ENCODE results near the gene NOG.

NOG gene

DNA sequence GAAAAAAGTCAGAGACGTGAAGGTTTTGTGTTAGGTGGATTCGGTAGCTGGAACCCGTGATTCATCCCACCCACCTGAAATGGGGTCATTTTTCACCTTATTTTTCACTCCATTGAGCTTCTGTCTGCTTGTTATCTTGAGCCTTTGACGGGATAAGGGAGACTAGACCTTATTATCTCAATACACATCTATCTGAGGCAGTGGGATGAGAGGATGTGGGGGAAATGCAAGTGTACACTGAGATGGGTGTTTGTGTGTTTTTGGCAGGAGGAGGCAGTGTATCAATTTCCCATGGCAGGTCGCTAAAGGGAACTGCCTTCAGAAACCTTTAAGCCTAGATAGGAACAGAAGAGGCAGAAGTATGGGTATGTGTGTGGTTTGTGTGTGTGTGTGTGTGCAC, 6.2 kb upstream of the NOG start:
- Histone ChIP-seq H3K9ac (ENCODE audit: low read depth, low read length, poor library complexity, severe bottlenecking) (no peak overlapping the region), H3K4me1 (ENCODE audit: insufficient read depth, low read length, poor library complexity, severe bottlenecking) (peaks cover 3% of the 10 kb centered on the region), H3K4me3 (ENCODE audit: low read length, poor library complexity, severe bottlenecking) (no peak overlapping the region), H3K27me3 (ENCODE audit: insufficient read depth, low read length, poor library complexity, severe bottlenecking) (no peaks in the 10 kb centered on the region), H3K9me3 (ENCODE audit: insufficient read depth, low read depth, low read length) (no peaks in the 10 kb centered on the region), H3K79me2 (ENCODE audit: insufficient read depth, low read length) (no peaks in the 10 kb centered on the region), H3K9me2 (replicated peaks; ENCODE audit: low read depth, low read length) (no peaks in the 10 kb centered on the region), H3F3A (ENCODE audit: low read depth) (no peaks in the 10 kb centered on the region), H3K36me3 (ENCODE audit: insufficient read depth, low read length) (no peaks in the 10 kb centered on the region), H4K20me1 (ENCODE audit: insufficient read depth, low read length, poor library complexity, severe bottlenecking) (no peaks in the 10 kb centered on the region), H3K4me2 (ENCODE audit: low read depth, low read length, poor library complexity, severe bottlenecking) (no peak overlapping the region), H2AFZ (ENCODE audit: low read length) (no peak overlapping the region)
- TF ChIP-seq CTCF (conservative IDR thresholded peaks at IDR 0.05; ENCODE audit: low read length) = no peak
- no peak for TF ChIP-seq EZH2phosphoT487 (IDR thresholded peaks at IDR 0.05; ENCODE audit: borderline replicate concordance)

DNA sequence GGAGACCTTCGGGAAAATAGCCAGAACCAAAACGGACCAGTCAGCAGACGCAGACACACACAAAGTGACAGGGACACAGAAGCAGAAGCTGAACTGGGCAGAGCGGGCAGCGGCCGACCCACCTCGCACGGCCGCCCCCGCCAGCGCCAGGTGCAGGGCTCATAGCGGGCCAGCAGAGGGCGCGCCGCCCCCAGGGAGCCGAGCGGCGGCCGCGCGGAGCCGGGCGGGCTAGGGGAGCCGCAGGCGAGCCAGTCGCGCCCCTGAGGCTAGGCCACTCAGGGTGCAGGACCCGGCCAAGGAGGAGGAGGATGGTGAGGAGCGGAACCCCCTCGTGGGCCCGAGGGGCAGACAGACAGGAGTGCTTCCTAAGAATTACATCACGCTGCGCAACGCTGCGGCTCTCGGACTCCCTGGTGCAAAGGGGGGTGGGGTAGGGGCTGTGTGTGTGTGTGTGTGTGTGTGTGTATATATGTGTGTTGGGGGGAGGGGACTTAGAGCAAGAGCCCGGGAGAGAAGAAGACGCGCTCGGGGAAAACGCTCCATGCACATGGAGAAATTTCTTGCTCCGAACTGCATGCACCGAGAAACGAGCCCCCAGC, 913 bp upstream of the NOG start:
- peak overlapping the region; percentile 79 for H3K9ac ChIP-seq (ENCODE audit: low read depth, low read length, poor library complexity, severe bottlenecking)
- peaks cover 29% of the 10 kb centered on the region for H3K79me2 ChIP-seq (ENCODE audit: insufficient read depth, low read length)
- H3K9me3 ChIP-seq (ENCODE audit: insufficient read depth, low read depth, low read length) = no peaks in the 10 kb centered on the region
- no peaks in the 10 kb centered on the region for H3K27me3 ChIP-seq (ENCODE audit: insufficient read depth, low read length, poor library complexity, severe bottlenecking)
- peaks cover 21% of the 10 kb centered on the region for H3K4me1 ChIP-seq (ENCODE audit: insufficient read depth, low read length, poor library complexity, severe bottlenecking)
- no peaks in the 10 kb centered on the region for H4K20me1 ChIP-seq (ENCODE audit: insufficient read depth, low read length, poor library complexity, severe bottlenecking)
- H3K4me2 ChIP-seq (ENCODE audit: low read depth, low read length, poor library complexity, severe bottlenecking) = peak overlapping the region; percentile 99
- H3K36me3 ChIP-seq (ENCODE audit: insufficient read depth, low read length) = no peaks in the 10 kb centered on the region
- peak overlapping the region; percentile 84 for H2AFZ ChIP-seq (ENCODE audit: low read length)
- no peaks in the 10 kb centered on the region for H3F3A ChIP-seq (ENCODE audit: low read depth)
- no peak for TF ChIP-seq EZH2phosphoT487 (IDR thresholded peaks at IDR 0.05; ENCODE audit: borderline replicate concordance)
- TF ChIP-seq CTCF (conservative IDR thresholded peaks at IDR 0.05; ENCODE audit: low read length) = peak; percentile 83
- peak overlapping the region; percentile 87 for H3K4me3 ChIP-seq (ENCODE audit: low read length, poor library complexity, severe bottlenecking)
- no peaks in the 10 kb centered on the region for H3K9me2 ChIP-seq (replicated peaks; ENCODE audit: low read depth, low read length)

DNA sequence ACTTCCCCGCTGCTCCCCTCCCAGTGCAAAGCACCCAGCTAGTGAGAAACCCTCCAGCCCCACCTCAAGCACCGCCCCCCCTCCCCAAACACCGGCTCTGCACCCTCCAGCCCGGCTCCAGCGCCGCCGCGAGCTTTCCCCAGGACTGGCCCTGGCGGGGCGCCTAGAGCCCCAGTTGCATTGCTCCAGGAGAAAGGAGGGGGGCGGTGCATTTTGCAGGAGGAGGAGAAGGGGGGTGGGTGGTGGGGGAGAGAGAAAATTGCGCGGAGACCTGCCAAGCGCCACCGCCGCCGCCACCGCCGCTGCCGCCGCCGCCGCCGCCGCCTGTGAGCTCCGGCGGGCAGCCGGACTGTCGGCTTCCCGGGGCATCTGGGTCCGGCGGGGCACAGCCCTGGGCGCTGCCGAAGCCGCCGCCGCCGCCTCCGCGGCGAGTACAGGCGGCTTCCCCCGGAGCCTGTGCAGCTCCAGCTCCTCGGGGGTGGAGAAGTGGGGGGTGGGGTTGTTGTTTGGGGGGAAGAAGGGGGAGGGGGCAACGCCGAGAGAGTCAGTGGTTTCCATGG, 333 bp upstream of the NOG start:
- Histone ChIP-seq H3K9ac (ENCODE audit: low read depth, low read length, poor library complexity, severe bottlenecking) (peak overlapping the region; percentile 79), H3K36me3 (ENCODE audit: insufficient read depth, low read length) (no peaks in the 10 kb centered on the region), H3K4me3 (ENCODE audit: low read length, poor library complexity, severe bottlenecking) (peak overlapping the region; percentile 87), H3K4me1 (ENCODE audit: insufficient read depth, low read length, poor library complexity, severe bottlenecking) (peaks cover 21% of the 10 kb centered on the region), H3K4me2 (ENCODE audit: low read depth, low read length, poor library complexity, severe bottlenecking) (peak overlapping the region; percentile 99), H2AFZ (ENCODE audit: low read length) (peak overlapping the region; percentile 84), H3K9me3 (ENCODE audit: insufficient read depth, low read depth, low read length) (no peaks in the 10 kb centered on the region), H3K9me2 (replicated peaks; ENCODE audit: low read depth, low read length) (no peaks in the 10 kb centered on the region), H3F3A (ENCODE audit: low read depth) (no peaks in the 10 kb centered on the region), H3K27me3 (ENCODE audit: insufficient read depth, low read length, poor library complexity, severe bottlenecking) (no peaks in the 10 kb centered on the region), H4K20me1 (ENCODE audit: insufficient read depth, low read length, poor library complexity, severe bottlenecking) (no peaks in the 10 kb centered on the region), H3K79me2 (ENCODE audit: insufficient read depth, low read length) (peaks cover 29% of the 10 kb centered on the region)
- TF ChIP-seq CTCF (conservative IDR thresholded peaks at IDR 0.05; ENCODE audit: low read length) (no peak), EZH2phosphoT487 (IDR thresholded peaks at IDR 0.05; ENCODE audit: borderline replicate concordance) (no peak)

All from Loucy (cell line).